Vein endothelial cell (primary cell): ENCODE results near the gene SLC48A1. TPM values are rescaled to one million over a fixed set of nuclear protein-coding genes. Genes with fewer than 3 reads are reported as not detected.

Experiments used
- total RNA-seq: library from RNA; depleted of rRNA; stranded (reverse); fragments of >200 nt; gene quantifications from 2 replicates; pipeline ENCODE4 v1.2.3, GENCODE V29; 2012

The SLC48A1 gene
- total RNA-seq: 16.8 and 20.3 TPM in 2 replicates

GRCh38 chr12:47773062-47773857 lies at the start of gene SLC48A1:
TSS of gene SLC48A1 (plus strand) at chr12:47773238. CDS start at chr12:47773305, 67 bp downstream.

DNA sequence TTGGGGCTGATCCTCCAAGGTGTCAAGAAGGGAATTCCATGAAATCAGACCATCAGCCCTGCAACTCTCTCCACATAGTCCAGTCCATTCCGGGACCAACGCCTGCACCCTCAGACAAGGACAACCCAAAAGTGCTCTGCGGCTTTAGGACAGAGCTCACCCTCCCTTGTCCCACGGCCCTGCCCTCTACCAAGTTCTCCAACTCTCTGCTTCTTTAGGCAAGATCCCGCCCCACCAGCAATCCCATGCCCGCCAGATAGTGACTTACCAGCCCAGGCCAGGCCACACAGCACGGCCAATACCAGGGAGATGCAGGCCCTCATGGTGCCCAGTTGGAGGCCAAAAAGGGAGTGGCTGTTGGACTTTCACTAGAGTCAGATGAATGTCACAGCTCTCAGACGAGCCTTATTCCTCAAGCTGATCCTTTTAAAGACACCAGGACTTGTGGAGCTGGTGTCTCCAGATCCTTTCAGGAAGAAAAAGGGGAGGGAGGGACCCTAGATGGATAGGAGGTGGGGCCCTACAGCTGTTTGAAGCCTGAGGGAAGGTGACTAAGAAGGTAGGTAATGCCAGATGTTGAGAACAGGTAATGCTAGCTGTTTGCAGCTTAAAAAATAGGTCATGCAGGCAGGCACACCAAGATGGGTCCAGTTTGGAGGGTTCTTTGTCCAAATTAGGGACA lies 47.8 kb upstream of the SLC48A1 start, which contains the start of gene ENDOU:
TSS of gene ENDOU (minus strand) at position 400 of the 682 bp plus-strand sequence. CDS start at position 323, 77 bp downstream.

GRCh38 chr12:47758834-47759690 lies 14.0 kb upstream of the SLC48A1 start, which contains the start of gene RAPGEF3:
TSS of gene RAPGEF3 (minus strand) at chr12:47758880. CDS start at chr12:47758556, 324 bp downstream.

GRCh38 chr12:47819896-47820630 lies 47.0 kb downstream of the SLC48A1 start, which contains the start of gene HDAC7:
TSS of gene HDAC7 (minus strand) at chr12:47819903. CDS start at chr12:47819785, 118 bp downstream.

Other genes starting within 250 kb of the SLC48A1 start
- gene RPAP3, start 67.2 kb upstream of the SLC48A1 start, total RNA-seq: 10.1 and 18.2 TPM in 2 replicates
- not detected in 2 replicates for gene ENDOU, start 47.7 kb upstream of the SLC48A1 start, total RNA-seq
- gene RAPGEF3, start 14.4 kb upstream of the SLC48A1 start, total RNA-seq: 43.8 and 45.7 TPM in 2 replicates
- gene HDAC7, start 46.7 kb downstream of the SLC48A1 start, total RNA-seq: 86.2 and 110 TPM in 2 replicates
- 0.33 and 0.38 TPM in 2 replicates for gene VDR, start 131.8 kb downstream of the SLC48A1 start, total RNA-seq
- gene TMEM106C, start 190.4 kb downstream of the SLC48A1 start, total RNA-seq: 52.6 and 74.8 TPM in 2 replicates
- under 0.01 TPM in 2 replicates for gene COL2A1, start 231.2 kb downstream of the SLC48A1 start, total RNA-seq